SK-MEL-5 (cell line): ENCODE results near the gene JMJD1C. TPM values are rescaled to one million over a fixed set of nuclear protein-coding genes. Genes with fewer than 3 reads are reported as not detected.

ENCODE experiments used
- DNase-seq: peaks from one replicate; pipeline ENCODE4 v3.0.0-alpha.2; 2016; ENCODE audit warnings: low read depth, low spot score
- in situ Hi-C: cut with HindIII; loops from 2 replicates; pipeline ENCODE4 v1.10.0; 2016; ENCODE audit warnings: low sequenced_read_pairs, high pct_unique_total_duplicates, low pct_unique_long_range_greater_than_20kb
- total RNA-seq: library from RNA; depleted of rRNA; stranded (reverse); fragments of >200 nt; shearing (Covaris generic); gene quantifications from 2 replicates; pipeline ENCODE4 v1.2.3, GENCODE V29; 2014

Gene JMJD1C
- total RNA-seq, 1 experiment from 2014 or later: 30.1 TPM

DNA sequence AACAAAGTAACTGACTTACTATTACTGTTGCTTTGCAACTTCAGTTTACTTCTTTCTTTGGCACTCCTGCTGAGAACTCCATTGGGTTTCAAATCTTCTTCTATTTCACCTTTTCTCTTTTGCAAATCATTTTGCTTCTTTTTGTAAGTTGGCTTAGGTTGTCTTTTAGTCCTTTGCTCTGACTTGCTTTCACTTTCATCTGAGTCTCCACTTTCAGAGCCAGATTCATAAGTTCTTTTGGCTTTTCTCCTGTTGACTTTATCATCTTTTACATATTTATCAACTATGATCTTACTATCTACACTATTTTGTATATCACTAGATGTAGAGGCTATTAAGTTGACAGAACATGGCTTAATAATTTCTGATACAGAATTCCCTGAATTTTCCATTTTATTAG, 259.2 kb downstream of the JMJD1C start:
- no peak for DNase-seq
- in situ Hi-C loops: no loop called here

DNA sequence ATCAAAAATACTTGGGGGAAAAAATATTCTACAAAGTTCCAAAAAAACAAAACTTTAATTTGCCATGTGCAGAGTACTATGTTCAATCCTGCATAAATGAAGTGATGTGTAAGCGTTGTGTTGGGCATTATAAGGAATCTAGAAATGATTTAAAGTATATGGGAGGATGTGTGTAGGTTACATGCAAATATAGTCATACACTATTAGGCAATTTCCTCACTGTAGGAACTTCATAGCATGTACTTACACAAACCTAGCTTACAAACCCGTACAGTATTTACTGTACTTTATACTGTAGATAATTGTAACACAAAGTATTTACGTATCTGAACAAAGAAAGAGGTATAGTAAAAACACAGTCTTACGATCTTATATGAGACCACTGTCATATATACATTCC, 260.4 kb downstream of the JMJD1C start:
- in situ Hi-C loops: no loop called here
- no peak for DNase-seq

GRCh38 chr10:63204667-63205391, 260.9 kb downstream of the JMJD1C start:
- in situ Hi-C loops: no loop called here
- DNase-seq: peak; percentile 20

- in situ Hi-C loops: no loop called here
- no peak for DNase-seq
These were observed 264.7 kb downstream of the JMJD1C start for GRCh38 chr10:63201118-63201517.

GRCh38 chr10:63200431-63200830, 265.3 kb downstream of the JMJD1C start:
- no peak for DNase-seq
- in situ Hi-C loops: no loop called here

DNA sequence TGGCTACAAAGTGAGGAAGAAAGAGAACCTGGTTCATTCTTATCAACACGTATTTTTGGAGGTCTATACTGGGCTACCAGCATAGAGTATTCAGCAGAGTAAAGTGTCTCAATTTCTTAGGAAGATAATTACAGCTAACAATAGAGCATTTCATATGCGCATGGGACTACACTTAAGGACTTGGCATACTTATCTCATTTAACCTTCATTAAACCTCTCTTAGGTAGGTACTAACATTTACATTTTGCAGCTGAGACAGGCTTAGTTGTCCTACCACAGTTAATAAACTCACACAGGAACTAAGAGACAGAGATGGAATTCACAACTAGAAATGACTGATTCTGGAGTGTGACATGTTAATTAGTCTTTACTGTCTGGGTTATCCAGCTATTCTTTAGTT, 266.1 kb downstream of the JMJD1C start:
- no peak for DNase-seq
- in situ Hi-C loops: no loop called here

- in situ Hi-C loops: no loop called here
- DNase-seq: no peak
These were observed 268.3 kb downstream of the JMJD1C start for GRCh38 chr10:63197344-63198092.

- DNase-seq: no peak
- in situ Hi-C loops: no loop called here
These were observed 273.0 kb downstream of the JMJD1C start for GRCh38 chr10:63192826-63193225.

DNA sequence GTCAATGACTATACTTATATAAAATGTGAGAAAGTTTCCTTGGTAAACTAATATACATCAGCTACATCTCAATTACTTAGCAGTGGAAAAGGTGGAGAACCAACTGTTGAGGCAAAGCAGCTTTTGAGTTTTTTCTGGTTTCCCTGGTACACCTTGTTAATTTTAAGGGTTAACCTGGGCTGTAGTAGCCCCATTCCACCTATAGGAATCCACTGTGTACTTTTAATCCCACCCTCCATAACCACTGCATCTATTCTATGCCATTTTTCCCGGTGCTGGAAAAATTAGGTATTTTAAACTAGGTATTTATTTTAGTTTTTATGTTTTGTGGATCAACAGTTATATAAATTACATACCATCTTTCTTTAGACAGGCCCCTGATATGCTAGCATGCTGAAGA, 290.2 kb downstream of the JMJD1C start:
- in situ Hi-C loops: no loop called here
- DNase-seq: no peak

- in situ Hi-C loops: loop anchor here (25.0 kb wide), 1 partner anchor 539 kb away; no protein-coding TSS in a partner anchor
These were observed 292.1 kb downstream of the JMJD1C start for GRCh38 chr10:63173468-63174232.

DNA sequence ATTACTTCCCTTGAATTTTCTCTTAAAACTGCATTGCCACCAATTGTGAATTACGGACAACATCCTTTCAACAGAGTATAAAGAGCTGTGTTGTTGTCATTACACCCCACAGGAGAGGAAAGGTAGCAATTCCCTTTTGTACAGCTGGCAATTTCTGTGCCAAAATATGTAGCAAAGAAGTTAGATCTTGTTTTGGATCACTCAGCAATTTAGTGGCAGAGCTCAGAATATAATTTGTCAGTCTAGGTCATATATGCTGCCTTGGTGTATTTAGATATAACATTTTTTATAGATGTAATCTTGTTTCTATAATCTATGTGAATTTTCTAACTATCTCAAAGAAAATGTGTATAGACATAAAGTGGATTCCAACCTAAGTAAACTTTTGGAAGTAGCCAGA, 293.9 kb downstream of the JMJD1C start:
- in situ Hi-C loops: loop anchor here (25.0 kb wide), 1 partner anchor 540 kb away; no protein-coding TSS in a partner anchor
- DNase-seq: no peak

More at GRCh38 chr10:63173468-63174232, 292.1 kb downstream of the JMJD1C start:
- DNase-seq: no peak

- no peak for DNase-seq
- in situ Hi-C loops: loop anchor here (25.0 kb wide), 1 partner anchor 541 kb away; no protein-coding TSS in a partner anchor
These were observed 294.4 kb downstream of the JMJD1C start for GRCh38 chr10:63171255-63171855.

- in situ Hi-C loops: loop anchor here (25.0 kb wide), 1 partner anchor 543 kb away; no protein-coding TSS in a partner anchor
These were observed 296.2 kb downstream of the JMJD1C start for GRCh38 chr10:63169624-63170023.

GRCh38 chr10:63168821-63169462, 296.8 kb downstream of the JMJD1C start:
- DNase-seq: no peak
- in situ Hi-C loops: loop anchor here (25.0 kb wide), 1 partner anchor 543 kb away; no protein-coding TSS in a partner anchor

More at GRCh38 chr10:63169624-63170023, 296.2 kb downstream of the JMJD1C start:
- no peak for DNase-seq

- DNase-seq: peak; percentile 82
- in situ Hi-C loops: loop anchor here (25.0 kb wide), 1 partner anchor 546 kb away; no protein-coding TSS in a partner anchor
These were observed 299.0 kb downstream of the JMJD1C start for GRCh38 chr10:63166742-63167258.

- DNase-seq: no peak
- in situ Hi-C loops: loop anchor here (25.0 kb wide), 1 partner anchor 547 kb away; no protein-coding TSS in a partner anchor
These were observed 300.5 kb downstream of the JMJD1C start for GRCh38 chr10:63165249-63165648.

GRCh38 chr10:63164166-63164623, 301.6 kb downstream of the JMJD1C start:
- in situ Hi-C loops: loop anchor here (25.0 kb wide), 1 partner anchor 548 kb away; no protein-coding TSS in a partner anchor
- DNase-seq: no peak
